HG03097 (cell line): Measurements from ENCODE around the gene PRKN.
"Not testable (repeated sequence)": the region's sequence is repeated elsewhere in the genome, so short reads cannot be mapped to it uniquely, and the experiment has no call there.

Experiments
- ATAC-seq: cut with Tn5 transposase; IDR thresholded peaks from one replicate; pipeline ENCODE4 v1.9.1; 2021; ENCODE audit not compliant: unreplicated experiment, low FRiP score

PRKN gene

DNA sequence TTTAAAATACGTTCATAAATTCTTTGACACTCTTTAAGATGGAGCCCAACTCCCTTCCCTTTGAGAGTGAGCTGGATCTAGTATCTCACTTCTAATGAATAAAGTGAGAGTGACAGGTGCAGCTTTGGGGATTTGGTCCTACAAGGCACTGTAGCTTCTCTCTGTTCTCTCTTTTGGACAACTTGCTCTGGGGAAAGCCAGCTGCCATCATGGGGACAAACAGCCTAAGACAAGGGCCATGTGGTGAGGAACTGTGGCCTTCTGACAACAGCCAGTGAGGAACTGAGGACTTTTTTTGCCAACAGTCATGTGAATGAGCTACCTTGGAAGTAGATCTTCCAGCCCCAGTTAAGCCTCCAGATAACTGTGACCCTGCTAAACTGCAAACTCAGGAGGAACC lies 1180.9 kb downstream of the PRKN start:
- no peak for ATAC-seq

GRCh38 chr6:161545741-161546140 lies 1181.8 kb downstream of the PRKN start:
- no peak for ATAC-seq

DNA sequence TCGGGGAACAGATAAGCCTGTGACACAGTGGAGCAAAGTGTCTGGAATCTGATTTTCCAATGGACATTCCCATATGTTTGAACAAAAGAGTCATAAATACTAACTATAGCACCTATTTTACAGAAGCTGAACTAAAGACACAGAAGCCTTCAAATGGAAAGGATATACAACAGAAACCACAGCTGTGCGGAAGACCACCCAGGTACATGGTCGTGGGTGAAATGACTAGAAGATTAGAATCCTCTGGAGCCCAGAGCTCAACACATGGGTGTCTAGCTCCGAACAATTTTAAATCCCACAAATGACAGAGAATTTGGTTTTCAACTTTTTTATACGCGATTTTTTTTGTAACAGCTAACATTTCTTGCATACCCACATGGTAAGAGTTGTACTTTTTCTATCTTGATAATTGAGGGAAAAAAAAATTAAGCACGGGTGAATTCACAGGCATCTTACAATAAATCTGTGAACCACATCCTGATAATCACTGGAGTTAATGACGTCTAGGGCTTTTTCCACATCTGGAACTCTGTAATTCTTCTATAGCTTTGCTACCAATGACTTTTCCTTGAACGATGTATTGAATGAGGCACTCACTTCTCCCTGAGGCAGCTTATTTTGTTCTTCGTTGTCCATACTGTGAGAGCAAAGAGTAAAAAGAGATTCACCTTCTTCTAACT lies 1182.6 kb downstream of the PRKN start:
- ATAC-seq = no peak

GRCh38 chr6:161543684-161544309 lies 1183.8 kb downstream of the PRKN start:
- ATAC-seq = no peak

GRCh38 chr6:161542346-161542980 lies 1185.1 kb downstream of the PRKN start:
- ATAC-seq = no peak

GRCh38 chr6:161540532-161540931 lies 1187.0 kb downstream of the PRKN start:
- ATAC-seq = no peak

DNA sequence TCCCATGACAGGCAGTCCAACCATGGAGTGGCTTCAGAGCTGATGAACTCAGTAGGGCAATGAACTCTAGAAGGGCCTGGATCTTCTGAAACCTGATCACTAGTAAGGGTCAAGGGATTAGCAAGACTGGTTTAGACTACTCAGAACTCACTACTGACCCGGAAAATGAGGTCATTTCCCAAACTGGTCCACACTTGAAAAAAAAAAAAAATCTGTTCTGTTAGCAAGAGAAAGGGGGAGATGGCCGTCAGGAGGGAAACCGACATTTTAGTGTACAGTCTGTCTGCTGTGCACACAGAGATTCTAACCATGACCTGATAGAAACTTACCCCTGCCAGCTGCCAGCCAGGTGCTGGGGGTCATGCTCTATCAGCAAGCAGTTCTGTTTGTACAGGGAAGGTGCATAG lies 1191.3 kb downstream of the PRKN start:
- ATAC-seq = no peak

- no peak for ATAC-seq
Measured at GRCh38 chr6:161534264-161534873, 1193.2 kb downstream of the PRKN start.

DNA sequence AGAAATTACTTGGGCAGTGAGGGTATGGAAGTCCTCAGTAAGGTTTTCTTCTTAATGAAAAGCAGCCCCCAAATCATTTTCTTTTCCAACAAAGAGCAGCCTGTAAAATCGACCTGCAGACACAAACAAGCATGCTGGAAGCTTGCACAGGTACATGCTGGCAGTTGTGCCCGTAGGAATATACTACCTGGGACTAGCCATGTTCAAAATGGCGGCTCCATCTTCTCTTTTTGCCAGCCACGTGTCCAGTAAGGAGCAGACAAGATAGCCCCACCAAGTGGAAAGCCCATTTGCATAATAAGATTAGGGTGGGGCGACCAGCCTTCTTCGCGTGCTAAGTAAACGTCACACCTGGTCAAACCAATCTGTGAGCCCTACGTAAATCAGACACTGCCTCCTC lies 1194.3 kb downstream of the PRKN start:
- ATAC-seq = no peak

DNA sequence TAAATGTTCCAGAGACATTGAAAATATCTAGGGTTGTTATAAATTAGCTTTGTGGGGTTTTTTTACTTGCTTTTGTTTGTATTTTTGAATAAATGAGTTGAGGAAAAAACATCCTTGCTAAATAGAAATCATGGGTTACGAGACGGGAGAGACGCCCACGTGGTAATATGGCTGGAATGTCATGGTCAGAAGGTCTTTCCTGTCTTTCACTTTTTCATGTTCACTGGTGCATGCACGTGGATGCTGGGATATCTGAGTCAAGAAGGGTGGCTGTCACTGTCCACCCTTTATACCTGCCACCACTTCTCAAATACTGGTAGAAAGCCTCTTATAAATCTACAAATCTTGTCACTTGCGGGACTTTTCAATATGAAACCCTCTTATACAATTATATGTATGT lies 1195.0 kb downstream of the PRKN start:
- ATAC-seq = no peak

DNA sequence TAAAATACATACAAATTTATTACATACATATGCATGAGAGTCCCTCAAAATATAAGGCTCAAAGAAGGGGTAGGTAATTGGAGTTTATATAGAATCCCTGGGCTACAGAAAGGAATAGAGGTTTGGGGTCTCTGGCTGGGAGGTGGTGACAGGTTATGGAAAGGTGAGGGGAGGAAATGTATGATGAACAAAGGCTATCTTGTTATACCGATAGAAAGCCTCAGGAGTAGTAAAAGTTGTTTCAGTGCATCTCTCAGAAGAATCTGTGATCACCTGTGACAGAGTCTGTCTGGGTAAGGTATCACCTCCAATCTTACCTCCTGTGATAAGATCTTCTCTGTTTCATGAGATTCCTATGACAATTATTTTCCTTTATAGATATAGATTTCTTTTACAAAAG lies 1200.8 kb downstream of the PRKN start:
- ATAC-seq = no peak

- no peak for ATAC-seq
Measured at GRCh38 chr6:161523362-161523761, 1204.2 kb downstream of the PRKN start.

DNA sequence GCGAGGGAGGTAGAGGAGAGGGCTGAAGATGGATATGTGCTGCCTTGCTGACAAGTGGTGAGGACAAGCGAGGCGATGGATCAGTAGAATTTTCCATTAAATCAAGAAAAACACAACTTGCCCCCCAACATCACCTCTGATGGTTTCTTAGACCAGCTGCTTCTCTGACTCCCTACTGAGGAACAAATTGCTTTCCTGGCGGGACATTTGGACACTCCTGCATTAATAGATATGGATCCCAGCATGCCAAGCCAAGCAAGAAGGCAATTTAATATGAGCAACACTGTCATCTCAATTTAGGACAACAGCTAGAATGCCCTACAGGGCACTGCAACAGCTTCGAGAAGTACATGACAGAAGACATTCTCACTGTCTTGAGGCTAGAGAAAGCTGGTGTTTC lies 1205.3 kb downstream of the PRKN start:
- ATAC-seq = no peak

DNA sequence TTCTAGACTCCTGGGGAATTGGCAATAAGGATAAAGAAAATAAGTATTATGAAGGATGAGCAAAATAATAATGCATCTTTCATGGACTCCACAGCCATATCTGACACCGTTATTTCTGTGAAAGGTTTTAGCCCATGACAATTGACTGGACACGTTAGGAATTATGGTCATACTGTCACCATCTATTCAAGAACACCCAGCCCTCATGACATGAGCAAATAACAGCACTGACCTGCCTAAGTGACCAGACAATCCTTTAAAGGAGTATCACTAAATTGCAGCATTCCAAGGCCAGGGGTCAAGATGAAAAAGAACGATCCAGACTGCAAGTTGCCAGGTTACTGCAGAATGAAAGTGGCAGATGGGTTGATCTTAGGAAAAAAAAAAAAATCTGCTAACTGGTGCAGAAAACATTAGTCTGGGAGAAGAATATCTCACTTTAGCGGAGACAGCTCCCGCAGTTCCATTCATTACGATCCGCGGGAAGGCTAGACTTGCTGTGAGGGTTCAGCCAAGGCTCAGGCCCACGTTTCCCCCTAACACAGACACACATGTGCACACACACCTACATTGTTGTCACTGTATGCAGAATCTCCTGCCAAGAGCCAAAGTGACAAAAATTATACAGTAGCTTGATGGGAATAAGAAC lies 1216.0 kb downstream of the PRKN start:
- ATAC-seq = no peak

- ATAC-seq = no peak
Measured at GRCh38 chr6:161508341-161508740, 1219.2 kb downstream of the PRKN start.

- no peak for ATAC-seq
Measured at GRCh38 chr6:161507375-161507774, 1220.2 kb downstream of the PRKN start.

DNA sequence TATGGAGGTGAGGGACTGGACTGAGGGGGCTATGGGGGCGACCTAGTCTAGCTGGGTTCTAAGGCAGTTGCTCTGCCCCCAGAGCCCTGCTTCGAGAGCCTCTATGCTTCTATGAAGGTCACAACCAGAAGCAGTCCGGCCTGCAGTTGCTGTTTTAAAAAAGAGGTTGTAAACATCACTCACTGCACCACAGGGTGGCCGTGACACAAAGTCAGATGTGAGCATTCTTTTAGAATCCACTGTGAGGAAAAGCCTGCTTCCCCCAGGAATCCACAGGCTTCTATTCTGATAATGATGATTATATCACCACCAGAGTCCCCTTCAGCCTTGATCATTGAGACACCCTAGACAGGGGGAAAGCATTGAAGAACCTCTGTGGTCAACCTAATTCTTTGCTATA lies 1224.0 kb downstream of the PRKN start:
- ATAC-seq = no peak

GRCh38 chr6:161498881-161499280 lies 1228.7 kb downstream of the PRKN start:
- no peak for ATAC-seq

GRCh38 chr6:161498359-161498758 lies 1229.2 kb downstream of the PRKN start:
- ATAC-seq = no peak

DNA sequence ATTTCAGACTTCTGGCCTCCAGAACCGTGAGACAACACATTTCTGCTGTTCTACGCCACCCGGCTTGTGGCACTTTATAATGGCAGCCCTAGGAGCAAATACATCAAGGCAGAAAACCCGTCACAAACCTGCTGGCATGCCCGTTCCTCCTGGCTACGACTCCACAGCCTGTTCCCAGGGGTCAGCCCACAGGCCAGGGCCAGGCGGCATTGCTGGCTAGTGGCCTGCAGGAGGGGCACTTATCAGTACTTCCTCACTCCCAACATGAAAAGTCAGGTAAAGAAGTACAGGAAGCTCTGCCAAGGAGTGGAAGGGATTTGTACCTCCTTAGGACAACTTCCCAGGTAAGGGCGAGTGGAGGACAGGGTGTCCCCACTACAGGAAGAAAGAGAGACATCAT lies 1230.6 kb downstream of the PRKN start:
- no peak for ATAC-seq

DNA sequence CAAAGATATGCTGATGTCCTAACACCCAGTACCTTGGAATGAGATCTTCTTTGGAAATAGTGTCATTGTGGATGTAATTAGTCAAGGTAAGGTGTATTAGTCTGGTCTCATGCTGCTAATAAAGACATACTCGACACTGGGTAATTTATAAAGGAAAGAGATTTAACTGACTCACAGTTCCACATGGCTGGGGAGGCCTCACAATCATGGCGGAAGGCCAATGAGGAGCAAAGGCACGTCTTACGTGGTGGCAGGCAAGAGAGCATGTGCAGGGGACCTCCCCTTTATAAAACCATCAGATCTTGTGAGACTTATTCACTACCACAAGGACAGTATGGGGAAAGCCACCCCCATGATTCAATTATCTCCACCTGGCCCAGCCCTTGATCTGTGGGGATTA lies 1231.3 kb downstream of the PRKN start:
- ATAC-seq = not testable (repeated sequence)
